Panc1 (cell line): ENCODE measurements around the gene JADE2.

ENCODE experiments used
- POLR2AphosphoS5 ChIP-seq: IDR thresholded peaks from 2 replicates; pipeline ENCODE4 v1.6.1; 2012; ENCODE audit warnings: mild to moderate bottlenecking, low read depth, low read length, moderate library complexity
- SIN3A ChIP-seq: IDR thresholded peaks from 2 replicates; pipeline ENCODE4 v1.6.1; 2012; ENCODE audit warnings: low read depth, mild to moderate bottlenecking, low read length, moderate library complexity, borderline replicate concordance; ENCODE audit not compliant: insufficient read depth
- TF ChIP-seq, protein P1 (sequence below): fragments of 450-650 bp; IDR thresholded peaks from 2 replicates; pipeline ENCODE4 v1.5.1; 2017; ENCODE audit warnings: mild to moderate bottlenecking

- TF ChIP-seq, protein P1, sequence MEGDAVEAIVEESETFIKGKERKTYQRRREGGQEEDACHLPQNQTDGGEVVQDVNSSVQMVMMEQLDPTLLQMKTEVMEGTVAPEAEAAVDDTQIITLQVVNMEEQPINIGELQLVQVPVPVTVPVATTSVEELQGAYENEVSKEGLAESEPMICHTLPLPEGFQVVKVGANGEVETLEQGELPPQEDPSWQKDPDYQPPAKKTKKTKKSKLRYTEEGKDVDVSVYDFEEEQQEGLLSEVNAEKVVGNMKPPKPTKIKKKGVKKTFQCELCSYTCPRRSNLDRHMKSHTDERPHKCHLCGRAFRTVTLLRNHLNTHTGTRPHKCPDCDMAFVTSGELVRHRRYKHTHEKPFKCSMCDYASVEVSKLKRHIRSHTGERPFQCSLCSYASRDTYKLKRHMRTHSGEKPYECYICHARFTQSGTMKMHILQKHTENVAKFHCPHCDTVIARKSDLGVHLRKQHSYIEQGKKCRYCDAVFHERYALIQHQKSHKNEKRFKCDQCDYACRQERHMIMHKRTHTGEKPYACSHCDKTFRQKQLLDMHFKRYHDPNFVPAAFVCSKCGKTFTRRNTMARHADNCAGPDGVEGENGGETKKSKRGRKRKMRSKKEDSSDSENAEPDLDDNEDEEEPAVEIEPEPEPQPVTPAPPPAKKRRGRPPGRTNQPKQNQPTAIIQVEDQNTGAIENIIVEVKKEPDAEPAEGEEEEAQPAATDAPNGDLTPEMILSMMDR = no peak
- TF ChIP-seq POLR2AphosphoS5 = no peak
- no peak for TF ChIP-seq SIN3A
These were observed 70.0 kb downstream of the JADE2 start for GRCh38 chr5:134595458-134595838.
